ENCODE measurements around the gene ORC1. TPM values are rescaled to one million over a fixed set of nuclear protein-coding genes. Genes with fewer than 3 reads are reported as not detected.

ORC1 gene
- total RNA-seq, 1 donor from 2014 or later, result 3.4 TPM

GRCh38 chr1:52368383-52369172 is 35.6 kb downstream of the ORC1 start:
- H3K9me3 Mint-ChIP-seq (ENCODE audit: unreplicated experiment), result peaks cover 14% of the 10 kb centered on the region
- peaks cover 7% of the 10 kb centered on the region for H3K4me1 Mint-ChIP-seq (ENCODE audit: low read depth, unreplicated experiment)
- DNase-seq, result peak; percentile 74
- TF ChIP-seq CTCF (IDR thresholded peaks at IDR 0.05; ENCODE audit: partially characterized antibody, unreplicated experiment), result no peak
- H3K4me3 Mint-ChIP-seq (ENCODE audit: unreplicated experiment), result peak overlapping the region; percentile 84
- H3K27me3 Mint-ChIP-seq (ENCODE audit: unreplicated experiment), result peaks cover 8% of the 10 kb centered on the region
- H3K27ac Mint-ChIP-seq (ENCODE audit: unreplicated experiment), result peak overlapping the region; percentile 26
- no peaks in the 10 kb centered on the region for H3K36me3 Mint-ChIP-seq (ENCODE audit: unreplicated experiment)

- H3K4me1 Mint-ChIP-seq (ENCODE audit: low read depth, unreplicated experiment), result peaks cover 7% of the 10 kb centered on the region
- no peaks in the 10 kb centered on the region for H3K36me3 Mint-ChIP-seq (ENCODE audit: unreplicated experiment)
- H3K9me3 Mint-ChIP-seq (ENCODE audit: unreplicated experiment), result peaks cover 14% of the 10 kb centered on the region
- H3K27ac Mint-ChIP-seq (ENCODE audit: unreplicated experiment), result no peak overlapping the region
- H3K4me3 Mint-ChIP-seq (ENCODE audit: unreplicated experiment), result peak overlapping the region; percentile 49
- no peak for DNase-seq
- TF ChIP-seq CTCF (IDR thresholded peaks at IDR 0.05; ENCODE audit: partially characterized antibody, unreplicated experiment), result no peak
- peaks cover 8% of the 10 kb centered on the region for H3K27me3 Mint-ChIP-seq (ENCODE audit: unreplicated experiment)
These were observed 37.0 kb downstream of the ORC1 start for GRCh38 chr1:52367272-52367671.

- H3K36me3 Mint-ChIP-seq (ENCODE audit: unreplicated experiment), result peaks cover 4% of the 10 kb centered on the region
- H3K27ac Mint-ChIP-seq (ENCODE audit: unreplicated experiment), result peak overlapping the region; percentile 94
- H3K27me3 Mint-ChIP-seq (ENCODE audit: unreplicated experiment), result peaks cover 10% of the 10 kb centered on the region
- H3K4me1 Mint-ChIP-seq (ENCODE audit: low read depth, unreplicated experiment), result peaks cover 7% of the 10 kb centered on the region
- peaks cover 15% of the 10 kb centered on the region for H3K9me3 Mint-ChIP-seq (ENCODE audit: unreplicated experiment)
- no peak for TF ChIP-seq CTCF (IDR thresholded peaks at IDR 0.05; ENCODE audit: partially characterized antibody, unreplicated experiment)
- no peak for DNase-seq
- peak overlapping the region; percentile 86 for H3K4me3 Mint-ChIP-seq (ENCODE audit: unreplicated experiment)
These were observed 37.8 kb downstream of the ORC1 start for GRCh38 chr1:52366517-52366827.

- H3K9me3 Mint-ChIP-seq (ENCODE audit: unreplicated experiment), result peaks cover 15% of the 10 kb centered on the region
- peak within 1 kb of the TSS; percentile 100 for H3K27ac Mint-ChIP-seq (ENCODE audit: unreplicated experiment)
- peak; percentile 28 for TF ChIP-seq CTCF (IDR thresholded peaks at IDR 0.05; ENCODE audit: partially characterized antibody, unreplicated experiment)
These were observed 38.3 kb downstream of the ORC1 start, which contains the start of gene CC2D1B for GRCh38 chr1:52365746-52366516. Gene CC2D1B (minus strand): TSS chr1:52366205. CDS start chr1:52364620, 1,585 bp downstream.

More at GRCh38 chr1:52365746-52366516, 38.3 kb downstream of the ORC1 start, which contains the start of gene CC2D1B:
- Mint-ChIP-seq H3K4me1 (ENCODE audit: low read depth, unreplicated experiment) (peaks cover 7% of the 10 kb centered on the region), H3K27me3 (ENCODE audit: unreplicated experiment) (peaks cover 13% of the 10 kb centered on the region), H3K4me3 (ENCODE audit: unreplicated experiment) (peak within 1 kb of the TSS; percentile 99), H3K36me3 (ENCODE audit: unreplicated experiment) (peaks cover 6% of the 10 kb centered on the region)
- DNase-seq, result peak; percentile 99
